ENCODE data around the gene OTUD7B.

GRCh38 chr1:149940427-149940826 lies 70.1 kb downstream of the OTUD7B start:
- TF ChIP-seq EZH2 (IDR thresholded peaks at IDR 0.05; ENCODE audit: low read length, unreplicated experiment), result no peak
- no peak for TF ChIP-seq CTCF (conservative IDR thresholded peaks at IDR 0.05; ENCODE audit: low read depth, low read length)

Measured in PC-3 (cell line).